NB4 (cell line): ENCODE results near the gene RNF175.
A peak's percentile ranks its signal among the peaks of the same experiment; 100 is the strongest.

Experiments
- DNase-seq: peaks from one replicate; pipeline ENCODE4 v3.0.0; 2010; ENCODE audit warnings: low read depth
- H3K4me3 ChIP-seq: one replicate; pipeline ENCODE4 v1.5.1; 2011; ENCODE audit warnings: mild to moderate bottlenecking, low read depth, low read length, moderate library complexity
- CTCF ChIP-seq: IDR thresholded peaks from one replicate; pipeline ENCODE4 v1.5.1; 2012; ENCODE audit warnings: low read depth, low read length
- MYC ChIP-seq: IDR thresholded peaks from 2 replicates; pipeline ENCODE4 v1.6.1; 2011; ENCODE audit warnings: low read depth, low read length
- POLR2A ChIP-seq: IDR thresholded peaks from 2 replicates; pipeline ENCODE4 v1.6.1; 2011; ENCODE audit warnings: mild to moderate bottlenecking; ENCODE audit not compliant: insufficient read length; ENCODE audit errors: extremely low read depth
- TF ChIP-seq, protein P1 (sequence below): IDR thresholded peaks from 2 replicates; pipeline ENCODE4 v1.6.1; 2011; ENCODE audit warnings: low read depth, low read length

RNF175 gene

DNA sequence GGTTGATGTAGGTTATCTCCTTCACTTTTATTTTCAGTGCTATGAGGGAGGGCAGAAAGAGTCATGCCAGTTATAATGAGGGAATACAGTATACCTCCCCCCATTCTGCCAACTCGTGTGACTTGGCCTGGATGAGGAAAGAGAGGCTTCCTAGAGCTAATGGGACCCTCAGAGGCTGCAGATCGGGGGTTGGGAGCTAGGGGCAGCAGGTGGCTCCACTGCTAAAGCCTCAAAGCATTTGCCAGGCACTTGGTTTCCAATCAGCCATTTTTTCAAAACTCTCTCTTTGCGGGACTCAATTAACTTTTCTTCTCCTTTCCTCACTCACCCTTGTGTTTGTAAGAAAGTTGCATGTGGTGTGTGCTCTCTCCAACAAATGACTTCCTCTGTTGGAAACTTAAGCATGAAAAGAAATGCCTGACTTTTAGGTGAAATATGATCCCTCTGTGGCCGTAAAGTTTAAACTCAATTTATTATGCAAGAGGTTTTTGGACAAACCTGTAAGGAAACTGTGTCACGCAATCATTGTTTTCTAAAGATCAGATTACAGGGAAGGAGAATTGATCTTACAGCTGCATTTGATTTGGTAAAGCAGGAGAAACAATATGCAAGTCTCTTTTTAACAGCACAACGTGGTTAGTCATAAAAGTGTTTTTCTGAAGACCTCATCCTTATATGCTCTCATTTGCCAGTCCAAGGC is 22.0 kb upstream of the RNF175 start:
- no peak; the same call in 1 of the 2 replicates for TF ChIP-seq MYC
- TF ChIP-seq, protein P1, sequence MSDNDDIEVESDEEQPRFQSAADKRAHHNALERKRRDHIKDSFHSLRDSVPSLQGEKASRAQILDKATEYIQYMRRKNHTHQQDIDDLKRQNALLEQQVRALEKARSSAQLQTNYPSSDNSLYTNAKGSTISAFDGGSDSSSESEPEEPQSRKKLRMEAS: peak; percentile 62; the same call in 1 of the 2 replicates

DNA sequence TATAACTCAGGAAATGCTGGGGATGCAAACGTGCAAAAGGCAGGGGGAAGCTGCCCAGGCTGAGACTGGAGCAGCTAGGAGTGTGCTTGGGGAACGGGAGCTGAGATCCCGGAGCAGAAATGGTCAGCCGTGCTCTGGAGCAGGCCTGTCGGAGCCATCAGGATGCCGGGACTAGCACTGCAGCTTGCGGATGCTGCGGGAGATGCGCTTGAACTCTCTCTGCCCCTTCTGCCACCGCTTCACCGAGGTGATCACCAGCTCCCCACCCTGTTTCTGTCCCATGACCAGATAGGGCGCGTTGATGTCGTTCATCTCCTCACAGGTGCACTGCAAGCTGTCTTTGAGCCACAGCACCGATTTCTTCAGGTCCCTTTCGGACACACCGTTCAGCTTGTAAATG is 21.5 kb upstream of the RNF175 start:
- TF ChIP-seq POLR2A (no peak), CTCF (no peak), MYC (no peak)
- TF ChIP-seq, protein P1: no peak
- DNase-seq: no peak

More for the DNA sequence above, 22.0 kb upstream of the RNF175 start:
- DNase-seq: peak; percentile 68
- H3K4me3 ChIP-seq: no peak overlapping the region

DNA sequence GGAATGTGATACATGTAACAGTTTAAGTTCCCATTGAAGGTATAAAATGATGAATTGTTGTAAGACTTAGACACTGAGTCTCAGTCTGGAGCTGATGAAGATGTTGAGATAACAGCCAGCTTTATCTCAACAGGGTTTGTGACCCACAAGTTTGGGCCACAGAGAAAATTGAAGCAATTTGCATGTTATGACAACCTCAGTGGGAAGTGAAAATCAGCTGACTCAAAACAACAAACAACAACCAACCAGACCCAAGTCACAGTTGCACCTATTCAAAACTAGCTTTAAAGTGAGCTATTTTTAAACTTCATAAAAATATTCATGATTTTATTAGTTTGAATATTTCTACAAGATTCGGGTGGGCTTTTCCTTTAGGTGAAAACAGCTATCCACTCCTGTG is 21.1 kb upstream of the RNF175 start:
- DNase-seq: no peak
- TF ChIP-seq, protein P1: no peak
- TF ChIP-seq MYC: no peak
- TF ChIP-seq CTCF: no peak
- TF ChIP-seq POLR2A: no peak
- H3K4me3 ChIP-seq: no peak overlapping the region

More for the DNA sequence above, 21.5 kb upstream of the RNF175 start:
- no peak overlapping the region for H3K4me3 ChIP-seq

GRCh38 chr4:153780221-153780620 is 20.4 kb upstream of the RNF175 start:
- peak; percentile 62 for DNase-seq
- H3K4me3 ChIP-seq: no peak overlapping the region
- no peak for TF ChIP-seq MYC
- no peak for TF ChIP-seq CTCF

DNA sequence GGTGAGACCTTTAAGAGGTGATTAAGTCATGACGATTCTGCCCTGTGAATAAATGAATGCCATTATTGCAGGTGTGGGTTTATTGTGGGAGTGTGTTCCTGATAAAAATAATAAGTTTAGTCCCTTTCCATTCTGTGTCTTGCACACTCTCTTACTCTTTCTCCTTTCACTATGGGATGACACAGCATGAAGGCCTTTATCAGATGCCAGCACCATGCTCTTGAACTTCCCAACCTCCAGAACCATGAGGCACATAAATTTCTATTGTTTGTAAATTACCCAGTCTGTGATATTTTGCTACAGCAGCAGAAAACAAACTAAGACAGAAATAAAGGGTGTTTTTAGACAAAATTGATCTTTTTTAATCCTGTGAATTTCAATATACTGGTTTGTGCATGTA is 18.6 kb upstream of the RNF175 start:
- H3K4me3 ChIP-seq: no peak overlapping the region
- no peak for TF ChIP-seq MYC
- TF ChIP-seq, protein P1: no peak
- no peak for TF ChIP-seq CTCF
- TF ChIP-seq POLR2A: no peak
- no peak for DNase-seq

GRCh38 chr4:153777421-153777820 is 17.6 kb upstream of the RNF175 start:
- TF ChIP-seq POLR2A: no peak
- TF ChIP-seq MYC: no peak
- TF ChIP-seq, protein P1: no peak
- TF ChIP-seq CTCF: no peak
- DNase-seq: no peak
- H3K4me3 ChIP-seq: no peak overlapping the region
